Measurements from ENCODE around the gene CCDC27.

Gene CCDC27

DNA sequence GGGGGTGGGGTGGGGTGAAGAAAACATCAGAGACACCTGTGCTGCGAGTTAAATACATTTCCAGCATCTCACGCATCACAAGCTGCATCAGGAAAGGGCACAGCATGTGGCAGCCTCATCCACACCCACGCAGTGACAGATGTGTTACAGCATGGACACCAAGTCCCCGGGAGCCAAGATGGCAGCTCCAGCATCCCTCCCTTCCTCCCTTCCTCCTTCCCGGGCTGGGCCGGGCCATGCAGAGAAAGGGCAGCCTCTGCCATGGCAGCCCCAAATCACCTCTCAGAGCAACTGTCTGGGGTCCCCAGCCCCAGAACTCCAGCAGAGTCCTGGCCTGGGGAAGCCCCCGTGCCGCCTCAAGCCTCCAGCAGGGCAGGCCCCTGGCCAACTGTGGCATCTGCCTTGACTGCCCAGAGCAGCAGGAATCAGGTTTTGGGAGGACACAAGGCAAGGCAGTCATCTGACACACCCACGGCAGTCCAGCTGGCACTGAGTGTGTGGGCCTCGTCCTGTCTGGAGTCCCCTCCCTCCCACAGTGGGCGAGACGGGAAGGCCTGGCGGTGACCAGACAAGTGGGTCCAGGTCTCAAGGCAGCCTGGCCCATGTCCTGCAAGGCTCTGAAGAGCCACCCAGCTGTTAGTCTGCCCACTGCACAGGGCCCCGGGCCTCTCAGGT is 26.5 kb downstream of the CCDC27 start:
- TF ChIP-seq SPI1 (IDR thresholded peaks at IDR 0.05; ENCODE audit: borderline replicate concordance, low read depth): no peak
- TF ChIP-seq, protein P1, sequence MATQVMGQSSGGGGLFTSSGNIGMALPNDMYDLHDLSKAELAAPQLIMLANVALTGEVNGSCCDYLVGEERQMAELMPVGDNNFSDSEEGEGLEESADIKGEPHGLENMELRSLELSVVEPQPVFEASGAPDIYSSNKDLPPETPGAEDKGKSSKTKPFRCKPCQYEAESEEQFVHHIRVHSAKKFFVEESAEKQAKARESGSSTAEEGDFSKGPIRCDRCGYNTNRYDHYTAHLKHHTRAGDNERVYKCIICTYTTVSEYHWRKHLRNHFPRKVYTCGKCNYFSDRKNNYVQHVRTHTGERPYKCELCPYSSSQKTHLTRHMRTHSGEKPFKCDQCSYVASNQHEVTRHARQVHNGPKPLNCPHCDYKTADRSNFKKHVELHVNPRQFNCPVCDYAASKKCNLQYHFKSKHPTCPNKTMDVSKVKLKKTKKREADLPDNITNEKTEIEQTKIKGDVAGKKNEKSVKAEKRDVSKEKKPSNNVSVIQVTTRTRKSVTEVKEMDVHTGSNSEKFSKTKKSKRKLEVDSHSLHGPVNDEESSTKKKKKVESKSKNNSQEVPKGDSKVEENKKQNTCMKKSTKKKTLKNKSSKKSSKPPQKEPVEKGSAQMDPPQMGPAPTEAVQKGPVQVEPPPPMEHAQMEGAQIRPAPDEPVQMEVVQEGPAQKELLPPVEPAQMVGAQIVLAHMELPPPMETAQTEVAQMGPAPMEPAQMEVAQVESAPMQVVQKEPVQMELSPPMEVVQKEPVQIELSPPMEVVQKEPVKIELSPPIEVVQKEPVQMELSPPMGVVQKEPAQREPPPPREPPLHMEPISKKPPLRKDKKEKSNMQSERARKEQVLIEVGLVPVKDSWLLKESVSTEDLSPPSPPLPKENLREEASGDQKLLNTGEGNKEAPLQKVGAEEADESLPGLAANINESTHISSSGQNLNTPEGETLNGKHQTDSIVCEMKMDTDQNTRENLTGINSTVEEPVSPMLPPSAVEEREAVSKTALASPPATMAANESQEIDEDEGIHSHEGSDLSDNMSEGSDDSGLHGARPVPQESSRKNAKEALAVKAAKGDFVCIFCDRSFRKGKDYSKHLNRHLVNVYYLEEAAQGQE (IDR thresholded peaks at IDR 0.05; ENCODE audit: insufficient replicate concordance, low read depth): no peak
- TF ChIP-seq, protein P2, sequence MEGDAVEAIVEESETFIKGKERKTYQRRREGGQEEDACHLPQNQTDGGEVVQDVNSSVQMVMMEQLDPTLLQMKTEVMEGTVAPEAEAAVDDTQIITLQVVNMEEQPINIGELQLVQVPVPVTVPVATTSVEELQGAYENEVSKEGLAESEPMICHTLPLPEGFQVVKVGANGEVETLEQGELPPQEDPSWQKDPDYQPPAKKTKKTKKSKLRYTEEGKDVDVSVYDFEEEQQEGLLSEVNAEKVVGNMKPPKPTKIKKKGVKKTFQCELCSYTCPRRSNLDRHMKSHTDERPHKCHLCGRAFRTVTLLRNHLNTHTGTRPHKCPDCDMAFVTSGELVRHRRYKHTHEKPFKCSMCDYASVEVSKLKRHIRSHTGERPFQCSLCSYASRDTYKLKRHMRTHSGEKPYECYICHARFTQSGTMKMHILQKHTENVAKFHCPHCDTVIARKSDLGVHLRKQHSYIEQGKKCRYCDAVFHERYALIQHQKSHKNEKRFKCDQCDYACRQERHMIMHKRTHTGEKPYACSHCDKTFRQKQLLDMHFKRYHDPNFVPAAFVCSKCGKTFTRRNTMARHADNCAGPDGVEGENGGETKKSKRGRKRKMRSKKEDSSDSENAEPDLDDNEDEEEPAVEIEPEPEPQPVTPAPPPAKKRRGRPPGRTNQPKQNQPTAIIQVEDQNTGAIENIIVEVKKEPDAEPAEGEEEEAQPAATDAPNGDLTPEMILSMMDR (IDR thresholded peaks at IDR 0.05; ENCODE audit: insufficient read depth, low read length): no peak
- TF ChIP-seq POLR2AphosphoS5 (IDR thresholded peaks at IDR 0.05; ENCODE audit: low read depth): no peak
- no peak for TF ChIP-seq GABPA (IDR thresholded peaks at IDR 0.05; ENCODE audit: low read depth)
- no peak overlapping the region for H3K27ac ChIP-seq (replicated peaks)
- no peak overlapping the region for H3K4me3 ChIP-seq (replicated peaks; ENCODE audit: insufficient read depth, low read length)
- DNase-seq (ENCODE audit: low read depth in 1 of 2, low spot score in 1 of 2): no peak
- H3K27me3 ChIP-seq (ENCODE audit: insufficient read depth, poor library complexity, severe bottlenecking): no peaks in the 10 kb centered on the region

DNA sequence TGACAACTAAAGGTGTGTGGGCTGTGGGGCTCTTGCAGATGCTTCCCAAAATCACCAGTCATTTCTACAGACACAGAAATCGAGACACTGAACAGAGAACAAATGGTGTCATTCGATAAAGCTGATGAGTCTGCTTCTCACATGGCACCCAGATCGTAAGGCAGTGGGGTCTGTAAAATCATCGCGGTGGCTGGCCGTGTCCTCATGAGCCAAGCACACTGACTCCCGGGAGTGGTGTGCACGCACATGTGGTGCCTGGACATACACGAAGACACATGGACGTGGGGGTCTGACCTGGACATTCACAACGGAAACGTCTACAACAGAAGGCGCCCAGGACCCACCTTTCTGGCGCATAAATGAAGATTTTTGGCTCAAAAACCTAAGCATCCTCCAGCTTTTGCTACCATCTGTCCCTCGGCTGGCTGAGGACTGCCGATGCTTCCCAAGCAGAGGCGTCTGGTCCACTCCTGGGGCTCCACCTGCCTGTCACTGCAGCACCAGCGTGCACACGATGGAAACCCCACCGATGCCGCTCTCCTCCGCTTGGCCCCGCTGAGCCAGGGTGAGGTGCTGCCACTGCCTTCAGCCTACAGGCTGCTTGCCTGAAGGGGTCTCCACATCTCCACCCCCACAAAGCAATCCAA is 27.1 kb downstream of the CCDC27 start:
- DNase-seq (ENCODE audit: low read depth in 1 of 2, low spot score in 1 of 2): no peak

DNA sequence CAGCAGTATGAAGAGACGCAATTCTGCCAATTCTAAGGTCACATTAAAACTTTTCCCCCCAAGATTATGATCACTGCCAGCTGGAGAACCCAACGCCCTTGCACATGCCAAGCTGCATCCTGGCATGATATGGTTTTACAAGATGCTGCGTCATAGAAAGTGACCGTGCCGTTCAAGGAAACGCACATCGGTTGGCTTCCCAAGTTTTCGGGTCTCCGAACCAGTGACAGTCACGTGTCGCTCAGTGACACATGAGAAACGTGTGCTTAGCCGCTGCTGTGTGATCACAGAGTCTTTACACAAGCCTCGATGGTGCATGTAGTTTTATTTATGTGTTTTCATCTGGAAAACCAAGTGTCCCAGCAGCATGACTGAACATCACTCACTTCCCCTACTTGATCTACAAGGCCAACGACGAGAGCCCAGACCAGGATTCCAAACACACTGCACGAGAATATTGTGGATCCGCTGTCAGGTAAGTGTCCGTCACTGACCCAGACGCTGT is 27.7 kb downstream of the CCDC27 start:
- no peak overlapping the region for H3K27ac ChIP-seq (replicated peaks)
- H3K27me3 ChIP-seq (ENCODE audit: insufficient read depth, poor library complexity, severe bottlenecking): no peaks in the 10 kb centered on the region
- no peak for DNase-seq (ENCODE audit: low read depth in 1 of 2, low spot score in 1 of 2)
- H3K4me3 ChIP-seq (replicated peaks; ENCODE audit: insufficient read depth, low read length): no peak overlapping the region
- no peak for TF ChIP-seq GABPA (IDR thresholded peaks at IDR 0.05; ENCODE audit: low read depth)
- no peak for TF ChIP-seq POLR2AphosphoS5 (IDR thresholded peaks at IDR 0.05; ENCODE audit: low read depth)
- TF ChIP-seq, protein P2 (IDR thresholded peaks at IDR 0.05; ENCODE audit: insufficient read depth, low read length): no peak

More for the DNA sequence above, 27.1 kb downstream of the CCDC27 start:
- no peaks in the 10 kb centered on the region for H3K27me3 ChIP-seq (ENCODE audit: insufficient read depth, poor library complexity, severe bottlenecking)
- TF ChIP-seq POLR2AphosphoS5 (IDR thresholded peaks at IDR 0.05; ENCODE audit: low read depth) (no peak), GABPA (IDR thresholded peaks at IDR 0.05; ENCODE audit: low read depth) (no peak), SPI1 (IDR thresholded peaks at IDR 0.05; ENCODE audit: borderline replicate concordance, low read depth) (no peak)
- TF ChIP-seq, protein P2 (IDR thresholded peaks at IDR 0.05; ENCODE audit: insufficient read depth, low read length): no peak
- TF ChIP-seq, protein P1 (IDR thresholded peaks at IDR 0.05; ENCODE audit: insufficient replicate concordance, low read depth): no peak
- no peak overlapping the region for H3K27ac ChIP-seq (replicated peaks)
- H3K4me3 ChIP-seq (replicated peaks; ENCODE audit: insufficient read depth, low read length): no peak overlapping the region

Data from HL-60 (cell line).